HUES48 (cell line): ENCODE results near the gene GSPT2.
A peak's percentile ranks its signal among the peaks of the same experiment; 100 is the strongest.

Source experiments
- H3K27ac ChIP-seq: one replicate; pipeline ENCODE4 v1.7.0; 2013; ENCODE audit warnings: low read depth, low read length, inconsistent platforms
- H3K27me3 ChIP-seq: 2 replicates; pipeline ENCODE4 v1.6.1; 2013; ENCODE audit warnings: mild to moderate bottlenecking, low read length; ENCODE audit not compliant: control insufficient read depth, insufficient read depth
- H3K36me3 ChIP-seq: 2 replicates; pipeline ENCODE4 v1.6.1; 2013; ENCODE audit warnings: low read length; ENCODE audit not compliant: control insufficient read depth, insufficient read depth
- H3K4me1 ChIP-seq: 2 replicates; pipeline ENCODE4 v1.6.1; 2013; ENCODE audit warnings: mild to moderate bottlenecking, low read length; ENCODE audit not compliant: control insufficient read depth, insufficient read depth
- H3K4me3 ChIP-seq: 2 replicates; pipeline ENCODE4 v1.5.1; 2013; ENCODE audit warnings: mild to moderate bottlenecking, low read depth, low read length
- H3K9ac ChIP-seq: 2 replicates; pipeline ENCODE4 v1.6.1; 2013; ENCODE audit warnings: mild to moderate bottlenecking, low read depth, low read length, moderate library complexity
- H3K9me3 ChIP-seq: 2 replicates; pipeline ENCODE4 v1.6.1; 2013; ENCODE audit warnings: low read length; ENCODE audit not compliant: control insufficient read depth, insufficient read depth

GSPT2 gene

GRCh38 chrX:51760657-51761056 is 17.4 kb downstream of the GSPT2 start:
- H3K4me1 ChIP-seq, result no peaks in the 10 kb centered on the region; the same call in 1 of the 2 replicates
- 0 out of 2 replicates have a peak, but pooled peaks cover 1% of the 10 kb centered on the region for H3K9me3 ChIP-seq
- no peaks in the 10 kb centered on the region for H3K36me3 ChIP-seq
- H3K27ac ChIP-seq, result no peak overlapping the region
- no peaks in the 10 kb centered on the region for H3K27me3 ChIP-seq
- no peak overlapping the region for H3K9ac ChIP-seq
- H3K4me3 ChIP-seq, result no peak overlapping the region

GRCh38 chrX:51766546-51766945 is 23.3 kb downstream of the GSPT2 start:
- H3K36me3 ChIP-seq, result no peaks in the 10 kb centered on the region
- H3K4me3 ChIP-seq, result no peak overlapping the region
- H3K9ac ChIP-seq, result no peak overlapping the region
- no peak overlapping the region for H3K27ac ChIP-seq
- peaks cover 4% of the 10 kb centered on the region; the same call in 1 of the 2 replicates for H3K4me1 ChIP-seq
- 0 out of 2 replicates have a peak, but pooled peaks cover 4% of the 10 kb centered on the region for H3K9me3 ChIP-seq
- H3K27me3 ChIP-seq, result no peaks in the 10 kb centered on the region

DNA sequence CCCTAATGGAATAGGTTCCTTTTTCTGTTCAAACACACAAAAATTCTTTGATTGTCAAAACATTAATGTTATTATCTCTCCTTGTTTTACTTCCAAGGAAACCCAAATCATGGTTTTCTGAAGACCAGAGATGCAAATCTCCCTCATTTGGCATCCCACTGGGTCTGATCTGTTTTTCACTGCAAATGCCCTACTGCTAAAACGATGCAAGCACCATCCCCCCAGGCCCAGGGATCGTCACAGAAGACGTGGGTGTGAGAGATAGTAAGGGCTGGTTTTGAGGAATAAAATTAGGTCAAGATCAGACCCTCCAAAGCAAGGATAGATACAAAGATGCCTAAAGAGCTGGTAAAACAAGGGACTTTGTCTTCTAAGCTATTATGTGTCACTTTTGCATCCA is 33.6 kb downstream of the GSPT2 start:
- H3K9ac ChIP-seq, result no peak overlapping the region
- H3K4me1 ChIP-seq, result peaks cover 36% of the 10 kb centered on the region
- no peaks in the 10 kb centered on the region; the same call in 1 of the 2 replicates for H3K9me3 ChIP-seq
- no peaks in the 10 kb centered on the region for H3K36me3 ChIP-seq
- peak overlapping the region; percentile 26; the same call in 1 of the 2 replicates for H3K4me3 ChIP-seq
- H3K27me3 ChIP-seq, result no peaks in the 10 kb centered on the region
- H3K27ac ChIP-seq, result peak overlapping the region; percentile 59

DNA sequence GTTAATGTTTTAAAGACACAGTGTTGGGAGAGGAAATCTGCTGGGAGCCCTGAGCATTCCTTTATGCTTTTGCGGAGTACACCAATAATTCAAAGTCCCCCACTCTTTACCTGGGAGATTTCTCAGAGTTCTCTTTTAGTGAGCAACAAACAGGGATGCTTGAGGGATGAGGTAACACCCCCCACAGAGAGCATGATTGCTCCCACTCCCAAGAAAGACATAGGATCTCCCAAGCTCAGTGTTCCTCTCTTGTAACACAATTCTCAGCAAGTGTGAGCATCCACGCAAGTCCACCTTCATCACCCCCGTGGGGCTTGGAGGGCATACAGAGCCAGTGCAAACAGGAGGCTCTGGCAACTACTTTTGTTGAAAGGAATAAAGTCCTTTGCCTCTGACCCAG is 36.1 kb downstream of the GSPT2 start:
- H3K27ac ChIP-seq, result peak overlapping the region; percentile 31
- no peaks in the 10 kb centered on the region for H3K27me3 ChIP-seq
- no peak overlapping the region for H3K9ac ChIP-seq
- no peaks in the 10 kb centered on the region for H3K36me3 ChIP-seq
- no peaks in the 10 kb centered on the region; the same call in 1 of the 2 replicates for H3K9me3 ChIP-seq
- no peak overlapping the region for H3K4me3 ChIP-seq
- H3K4me1 ChIP-seq, result peaks cover 32% of the 10 kb centered on the region

DNA sequence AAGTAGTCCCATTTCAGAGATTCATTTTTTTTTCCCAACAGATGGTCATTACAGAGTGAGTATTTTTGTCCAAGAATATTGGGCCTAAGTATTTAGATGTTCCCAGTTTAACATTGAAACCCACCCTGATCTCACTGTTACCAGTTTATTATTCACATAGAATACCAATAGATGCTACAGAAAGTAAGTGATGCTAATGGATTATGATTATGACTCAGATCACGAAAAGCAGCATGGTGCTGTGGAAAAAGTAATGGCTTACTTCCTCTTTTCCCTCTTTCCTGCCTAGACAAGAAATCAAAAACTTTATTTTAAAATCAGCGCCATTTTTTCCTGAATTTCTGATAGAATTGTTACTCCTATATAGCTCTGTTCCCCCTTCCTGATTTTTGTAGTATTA is 51.9 kb downstream of the GSPT2 start:
- Histone ChIP-seq H3K27me3 (no peaks in the 10 kb centered on the region), H3K4me3 (no peak overlapping the region), H3K27ac (no peak overlapping the region)

More for the DNA sequence above, 51.9 kb downstream of the GSPT2 start:
- H3K36me3 ChIP-seq, result no peaks in the 10 kb centered on the region
- no peaks in the 10 kb centered on the region for H3K9me3 ChIP-seq
- no peak overlapping the region for H3K9ac ChIP-seq
- H3K4me1 ChIP-seq, result no peaks in the 10 kb centered on the region
